ENCODE results near the gene KIF3A.

KIF3A gene

GRCh38 chr5:132758451-132758850, 21.1 kb upstream of the KIF3A start:
- H3K27me3 ChIP-seq (ENCODE audit: insufficient read depth, low read length), result no peaks in the 10 kb centered on the region
- H3K4me3 ChIP-seq (ENCODE audit: low read length), result no peak overlapping the region
- H3K9me3 ChIP-seq (ENCODE audit: low read length), result no peaks in the 10 kb centered on the region
- H3K4me1 ChIP-seq (ENCODE audit: insufficient read depth, low read length), result no peaks in the 10 kb centered on the region
- H3K36me3 ChIP-seq (ENCODE audit: insufficient read depth, low read length), result peaks cover 55% of the 10 kb centered on the region
- H2AFZ ChIP-seq (ENCODE audit: low read depth, low read length), result no peak overlapping the region

- H3K9me3 ChIP-seq (ENCODE audit: low read length), result no peaks in the 10 kb centered on the region
- H3K27me3 ChIP-seq (ENCODE audit: insufficient read depth, low read length), result no peaks in the 10 kb centered on the region
- no peak overlapping the region for H2AFZ ChIP-seq (ENCODE audit: low read depth, low read length)
- peaks cover 36% of the 10 kb centered on the region for H3K36me3 ChIP-seq (ENCODE audit: insufficient read depth, low read length)
- no peaks in the 10 kb centered on the region for H3K4me1 ChIP-seq (ENCODE audit: insufficient read depth, low read length)
- H3K4me3 ChIP-seq (ENCODE audit: low read length), result no peak overlapping the region
Observed at GRCh38 chr5:132756542-132756941, 19.2 kb upstream of the KIF3A start.

GRCh38 chr5:132754947-132755346, 17.6 kb upstream of the KIF3A start:
- Histone ChIP-seq H3K27me3 (ENCODE audit: insufficient read depth, low read length) (no peaks in the 10 kb centered on the region), H3K9me3 (ENCODE audit: low read length) (no peaks in the 10 kb centered on the region), H3K4me3 (ENCODE audit: low read length) (no peak overlapping the region), H2AFZ (ENCODE audit: low read depth, low read length) (no peak overlapping the region), H3K4me1 (ENCODE audit: insufficient read depth, low read length) (no peaks in the 10 kb centered on the region), H3K36me3 (ENCODE audit: insufficient read depth, low read length) (peaks cover 21% of the 10 kb centered on the region)

GRCh38 chr5:132754111-132754510, 16.8 kb upstream of the KIF3A start:
- Histone ChIP-seq H3K27me3 (ENCODE audit: insufficient read depth, low read length) (no peaks in the 10 kb centered on the region), H3K4me1 (ENCODE audit: insufficient read depth, low read length) (no peaks in the 10 kb centered on the region), H3K9me3 (ENCODE audit: low read length) (no peaks in the 10 kb centered on the region), H3K4me3 (ENCODE audit: low read length) (no peak overlapping the region), H3K36me3 (ENCODE audit: insufficient read depth, low read length) (peaks cover 17% of the 10 kb centered on the region), H2AFZ (ENCODE audit: low read depth, low read length) (no peak overlapping the region)

- Histone ChIP-seq H3K27me3 (ENCODE audit: insufficient read depth, low read length) (peaks cover 5% of the 10 kb centered on the region), H3K4me1 (ENCODE audit: insufficient read depth, low read length) (no peaks in the 10 kb centered on the region), H3K36me3 (ENCODE audit: insufficient read depth, low read length) (peaks cover 10% of the 10 kb centered on the region), H3K9me3 (ENCODE audit: low read length) (no peaks in the 10 kb centered on the region), H3K4me3 (ENCODE audit: low read length) (no peak overlapping the region), H2AFZ (ENCODE audit: low read depth, low read length) (no peak overlapping the region)
Observed at GRCh38 chr5:132753135-132753987, 16.0 kb upstream of the KIF3A start.

GRCh38 chr5:132752581-132753125, 15.3 kb upstream of the KIF3A start:
- Histone ChIP-seq H3K27me3 (ENCODE audit: insufficient read depth, low read length) (peaks cover 12% of the 10 kb centered on the region), H3K36me3 (ENCODE audit: insufficient read depth, low read length) (peaks cover 3% of the 10 kb centered on the region), H3K4me1 (ENCODE audit: insufficient read depth, low read length) (no peaks in the 10 kb centered on the region), H2AFZ (ENCODE audit: low read depth, low read length) (no peak overlapping the region), H3K4me3 (ENCODE audit: low read length) (no peak overlapping the region), H3K9me3 (ENCODE audit: low read length) (no peaks in the 10 kb centered on the region)

GRCh38 chr5:132751971-132752580, 14.7 kb upstream of the KIF3A start:
- peaks cover 18% of the 10 kb centered on the region for H3K27me3 ChIP-seq (ENCODE audit: insufficient read depth, low read length)

GRCh38 chr5:132751444-132751843, 14.1 kb upstream of the KIF3A start:
- Histone ChIP-seq H3K4me1 (ENCODE audit: insufficient read depth, low read length) (no peaks in the 10 kb centered on the region), H3K36me3 (ENCODE audit: insufficient read depth, low read length) (no peaks in the 10 kb centered on the region), H3K4me3 (ENCODE audit: low read length) (no peak overlapping the region), H2AFZ (ENCODE audit: low read depth, low read length) (no peak overlapping the region), H3K27me3 (ENCODE audit: insufficient read depth, low read length) (peaks cover 24% of the 10 kb centered on the region), H3K9me3 (ENCODE audit: low read length) (no peaks in the 10 kb centered on the region)

More at GRCh38 chr5:132751971-132752580, 14.7 kb upstream of the KIF3A start:
- no peaks in the 10 kb centered on the region for H3K4me1 ChIP-seq (ENCODE audit: insufficient read depth, low read length)
- H3K9me3 ChIP-seq (ENCODE audit: low read length), result no peaks in the 10 kb centered on the region
- no peak overlapping the region for H2AFZ ChIP-seq (ENCODE audit: low read depth, low read length)
- no peaks in the 10 kb centered on the region for H3K36me3 ChIP-seq (ENCODE audit: insufficient read depth, low read length)
- no peak overlapping the region for H3K4me3 ChIP-seq (ENCODE audit: low read length)

GRCh38 chr5:132750471-132751230, 13.3 kb upstream of the KIF3A start:
- Histone ChIP-seq H3K4me3 (ENCODE audit: low read length) (no peak overlapping the region), H3K9me3 (ENCODE audit: low read length) (no peaks in the 10 kb centered on the region), H2AFZ (ENCODE audit: low read depth, low read length) (no peak overlapping the region), H3K4me1 (ENCODE audit: insufficient read depth, low read length) (no peaks in the 10 kb centered on the region), H3K27me3 (ENCODE audit: insufficient read depth, low read length) (peaks cover 30% of the 10 kb centered on the region), H3K36me3 (ENCODE audit: insufficient read depth, low read length) (no peaks in the 10 kb centered on the region)

- Histone ChIP-seq H3K27me3 (ENCODE audit: insufficient read depth, low read length) (peaks cover 30% of the 10 kb centered on the region), H2AFZ (ENCODE audit: low read depth, low read length) (no peak overlapping the region)
Observed at GRCh38 chr5:132749506-132749905, 12.2 kb upstream of the KIF3A start.

GRCh38 chr5:132748522-132749000, 11.2 kb upstream of the KIF3A start:
- Histone ChIP-seq H3K4me3 (ENCODE audit: low read length) (no peak overlapping the region), H2AFZ (ENCODE audit: low read depth, low read length) (no peak overlapping the region), H3K9me3 (ENCODE audit: low read length) (no peaks in the 10 kb centered on the region), H3K27me3 (ENCODE audit: insufficient read depth, low read length) (peaks cover 30% of the 10 kb centered on the region), H3K36me3 (ENCODE audit: insufficient read depth, low read length) (no peaks in the 10 kb centered on the region), H3K4me1 (ENCODE audit: insufficient read depth, low read length) (no peaks in the 10 kb centered on the region)

More at GRCh38 chr5:132749506-132749905, 12.2 kb upstream of the KIF3A start:
- no peaks in the 10 kb centered on the region for H3K9me3 ChIP-seq (ENCODE audit: low read length)
- no peak overlapping the region for H3K4me3 ChIP-seq (ENCODE audit: low read length)
- no peaks in the 10 kb centered on the region for H3K36me3 ChIP-seq (ENCODE audit: insufficient read depth, low read length)
- H3K4me1 ChIP-seq (ENCODE audit: insufficient read depth, low read length), result no peaks in the 10 kb centered on the region

- no peaks in the 10 kb centered on the region for H3K9me3 ChIP-seq (ENCODE audit: low read length)
- H3K36me3 ChIP-seq (ENCODE audit: insufficient read depth, low read length), result no peaks in the 10 kb centered on the region
- peak overlapping the region; percentile 66 for H2AFZ ChIP-seq (ENCODE audit: low read depth, low read length)
- H3K4me1 ChIP-seq (ENCODE audit: insufficient read depth, low read length), result no peaks in the 10 kb centered on the region
- peaks cover 30% of the 10 kb centered on the region for H3K27me3 ChIP-seq (ENCODE audit: insufficient read depth, low read length)
- H3K4me3 ChIP-seq (ENCODE audit: low read length), result no peak overlapping the region
Observed at GRCh38 chr5:132747616-132748440, 10.5 kb upstream of the KIF3A start.
